ENCODE data around the gene SIGLEC15.

The SIGLEC15 gene

DNA sequence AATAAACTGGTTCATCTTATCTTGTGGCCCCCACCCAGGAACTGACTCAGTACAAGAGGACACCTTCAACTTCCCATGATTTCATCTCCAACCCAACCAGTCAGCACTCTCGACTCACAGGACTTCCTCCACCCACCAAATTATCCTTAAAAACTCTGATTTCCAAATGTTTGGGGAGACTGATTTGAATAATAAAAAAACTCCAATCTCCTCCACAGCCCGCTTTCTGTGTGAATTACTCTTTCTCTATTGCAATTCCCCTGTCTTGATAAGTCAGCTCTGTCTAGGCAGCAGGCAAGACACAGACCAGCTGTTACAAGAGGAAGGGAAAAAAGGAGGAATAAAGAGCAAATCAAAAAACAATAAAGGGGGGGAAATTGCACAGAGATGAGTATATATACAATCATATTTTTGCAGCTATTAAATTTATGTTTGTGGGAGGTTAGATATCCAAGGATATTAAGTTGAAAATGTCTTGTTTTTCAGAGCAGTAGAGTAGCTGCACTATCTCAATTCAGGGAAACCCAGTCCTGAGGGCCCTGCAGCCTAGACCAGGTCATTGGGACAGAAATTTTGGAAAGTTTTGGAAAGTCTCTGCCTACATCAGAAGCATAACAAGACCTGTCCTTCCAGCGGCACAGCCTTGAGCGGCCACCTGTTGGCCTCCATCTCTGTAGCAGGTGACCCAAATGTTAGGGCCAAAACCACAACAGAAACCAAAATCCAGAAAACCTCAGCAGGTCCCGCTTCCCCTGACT, 32.8 kb upstream of the SIGLEC15 start:
- Histone ChIP-seq H2AFZ (ENCODE audit: low read depth, low read length) (no peak overlapping the region), H3K9ac (ENCODE audit: low read depth, low read length) (no peak overlapping the region), H3K9me3 (ENCODE audit: insufficient read depth, low read length, severe bottlenecking) (no peaks in the 10 kb centered on the region), H3K4me1 (ENCODE audit: insufficient read depth, low read length) (no peaks in the 10 kb centered on the region), H3K36me3 (ENCODE audit: insufficient read depth, low read length) (no peaks in the 10 kb centered on the region), H3K79me2 (ENCODE audit: insufficient read depth, low read length) (no peaks in the 10 kb centered on the region), H3K4me3 (ENCODE audit: low read depth in 1 of 2, low read length in 2 of 2) (no peak overlapping the region), H3K27me3 (ENCODE audit: insufficient read depth, low read length, poor library complexity) (no peaks in the 10 kb centered on the region), H4K20me1 (ENCODE audit: insufficient read depth, low read length) (no peaks in the 10 kb centered on the region), H3K27ac (ENCODE audit: low read length) (no peak overlapping the region), H3K4me2 (ENCODE audit: insufficient read depth, low read length) (no peak overlapping the region)
- ATAC-seq (ENCODE audit: insufficient read depth, low read depth) (no peak), DNase-seq (no peak)
- TF ChIP-seq, protein P1, sequence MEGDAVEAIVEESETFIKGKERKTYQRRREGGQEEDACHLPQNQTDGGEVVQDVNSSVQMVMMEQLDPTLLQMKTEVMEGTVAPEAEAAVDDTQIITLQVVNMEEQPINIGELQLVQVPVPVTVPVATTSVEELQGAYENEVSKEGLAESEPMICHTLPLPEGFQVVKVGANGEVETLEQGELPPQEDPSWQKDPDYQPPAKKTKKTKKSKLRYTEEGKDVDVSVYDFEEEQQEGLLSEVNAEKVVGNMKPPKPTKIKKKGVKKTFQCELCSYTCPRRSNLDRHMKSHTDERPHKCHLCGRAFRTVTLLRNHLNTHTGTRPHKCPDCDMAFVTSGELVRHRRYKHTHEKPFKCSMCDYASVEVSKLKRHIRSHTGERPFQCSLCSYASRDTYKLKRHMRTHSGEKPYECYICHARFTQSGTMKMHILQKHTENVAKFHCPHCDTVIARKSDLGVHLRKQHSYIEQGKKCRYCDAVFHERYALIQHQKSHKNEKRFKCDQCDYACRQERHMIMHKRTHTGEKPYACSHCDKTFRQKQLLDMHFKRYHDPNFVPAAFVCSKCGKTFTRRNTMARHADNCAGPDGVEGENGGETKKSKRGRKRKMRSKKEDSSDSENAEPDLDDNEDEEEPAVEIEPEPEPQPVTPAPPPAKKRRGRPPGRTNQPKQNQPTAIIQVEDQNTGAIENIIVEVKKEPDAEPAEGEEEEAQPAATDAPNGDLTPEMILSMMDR (IDR thresholded peaks at IDR 0.05; ENCODE audit: borderline replicate concordance, extremely low read depth, low read length, poor library complexity, severe bottlenecking), result no peak
- TF ChIP-seq EZH2 (IDR thresholded peaks at IDR 0.05; ENCODE audit: borderline replicate concordance, low read depth, low read length, severe bottlenecking), result no peak

GRCh38 chr18:45793264-45793965, 32.1 kb upstream of the SIGLEC15 start:
- no peaks in the 10 kb centered on the region for H3K9me3 ChIP-seq (ENCODE audit: insufficient read depth, low read length, severe bottlenecking)
- no peaks in the 10 kb centered on the region for H3K27me3 ChIP-seq (ENCODE audit: insufficient read depth, low read length, poor library complexity)
- no peak for ATAC-seq (ENCODE audit: insufficient read depth, low read depth)
- no peak overlapping the region for H3K27ac ChIP-seq (ENCODE audit: low read length)
- TF ChIP-seq, protein P1 (IDR thresholded peaks at IDR 0.05; ENCODE audit: borderline replicate concordance, extremely low read depth, low read length, poor library complexity, severe bottlenecking), result no peak
- TF ChIP-seq EZH2 (IDR thresholded peaks at IDR 0.05; ENCODE audit: borderline replicate concordance, low read depth, low read length, severe bottlenecking), result no peak
- H3K36me3 ChIP-seq (ENCODE audit: insufficient read depth, low read length), result no peaks in the 10 kb centered on the region
- H3K4me3 ChIP-seq (ENCODE audit: low read depth in 1 of 2, low read length in 2 of 2), result no peak overlapping the region
- no peak overlapping the region for H3K4me2 ChIP-seq (ENCODE audit: insufficient read depth, low read length)
- no peak for DNase-seq
- no peaks in the 10 kb centered on the region for H4K20me1 ChIP-seq (ENCODE audit: insufficient read depth, low read length)
- no peaks in the 10 kb centered on the region for H3K4me1 ChIP-seq (ENCODE audit: insufficient read depth, low read length)
- no peaks in the 10 kb centered on the region for H3K79me2 ChIP-seq (ENCODE audit: insufficient read depth, low read length)
- no peak overlapping the region for H3K9ac ChIP-seq (ENCODE audit: low read depth, low read length)
- H2AFZ ChIP-seq (ENCODE audit: low read depth, low read length), result no peak overlapping the region

- no peak for ATAC-seq (ENCODE audit: insufficient read depth, low read depth)
Measured at GRCh38 chr18:45801416-45802004, 24.0 kb upstream of the SIGLEC15 start.

More at GRCh38 chr18:45801416-45802004, 24.0 kb upstream of the SIGLEC15 start:
- Histone ChIP-seq H2AFZ (ENCODE audit: low read depth, low read length) (no peak overlapping the region), H3K36me3 (ENCODE audit: insufficient read depth, low read length) (no peaks in the 10 kb centered on the region), H3K4me3 (ENCODE audit: low read depth in 1 of 2, low read length in 2 of 2) (no peak overlapping the region), H3K79me2 (ENCODE audit: insufficient read depth, low read length) (no peaks in the 10 kb centered on the region), H3K4me2 (ENCODE audit: insufficient read depth, low read length) (no peak overlapping the region), H3K9me3 (ENCODE audit: insufficient read depth, low read length, severe bottlenecking) (peaks cover 10% of the 10 kb centered on the region), H3K4me1 (ENCODE audit: insufficient read depth, low read length) (no peaks in the 10 kb centered on the region), H4K20me1 (ENCODE audit: insufficient read depth, low read length) (no peaks in the 10 kb centered on the region), H3K9ac (ENCODE audit: low read depth, low read length) (no peak overlapping the region), H3K27me3 (ENCODE audit: insufficient read depth, low read length, poor library complexity) (no peaks in the 10 kb centered on the region), H3K27ac (ENCODE audit: low read length) (no peak overlapping the region)
- TF ChIP-seq, protein P1 (IDR thresholded peaks at IDR 0.05; ENCODE audit: borderline replicate concordance, extremely low read depth, low read length, poor library complexity, severe bottlenecking), result no peak
- TF ChIP-seq EZH2 (IDR thresholded peaks at IDR 0.05; ENCODE audit: borderline replicate concordance, low read depth, low read length, severe bottlenecking), result no peak
- no peak for DNase-seq
